Loucy (cell line): ENCODE data around the gene CHCHD6.
A peak's percentile ranks its signal among the peaks of the same experiment; 100 is the strongest.

Experiments
- H2AFZ ChIP-seq: fragments of 200-600 bp; sonication (generic); 2 replicates; pipeline ENCODE4 v1.6.0; 2016; ENCODE audit warnings: antibody characterized with exemption, mild to moderate bottlenecking, low read length, moderate library complexity
- H3F3A ChIP-seq: fragments of 200-600 bp; 2 replicates; pipeline ENCODE4 v1.6.0; 2016; ENCODE audit warnings: antibody characterized with exemption, low read depth, mild to moderate bottlenecking
- H3K27me3 ChIP-seq: fragments of 200-600 bp; sonication (generic); 2 replicates; pipeline ENCODE4 v1.6.1; 2014; ENCODE audit warnings: low read length, mild to moderate bottlenecking; ENCODE audit not compliant: insufficient read depth, poor library complexity, severe bottlenecking
- H3K36me3 ChIP-seq: fragments of 200-600 bp; sonication (generic); 2 replicates; pipeline ENCODE4 v1.6.1; 2016; ENCODE audit warnings: low read length; ENCODE audit not compliant: insufficient read depth
- H3K4me1 ChIP-seq: fragments of 200-600 bp; sonication (generic); 2 replicates; pipeline ENCODE4 v1.5.1; 2014; ENCODE audit warnings: low read length, mild to moderate bottlenecking; ENCODE audit not compliant: insufficient read depth, poor library complexity, severe bottlenecking
- H3K4me2 ChIP-seq: fragments of 200-600 bp; sonication (generic); 2 replicates; pipeline ENCODE4 v1.6.0; 2014; ENCODE audit warnings: antibody characterized with exemption, low read length, low read depth, mild to moderate bottlenecking; ENCODE audit not compliant: poor library complexity, severe bottlenecking
- H3K4me3 ChIP-seq: fragments of 200-600 bp; sonication (generic); 2 replicates; pipeline ENCODE4 v1.5.1; 2014; ENCODE audit warnings: low read length, mild to moderate bottlenecking, mixed read lengths; ENCODE audit not compliant: poor library complexity, severe bottlenecking
- H3K79me2 ChIP-seq: fragments of 200-600 bp; sonication (generic); 2 replicates; pipeline ENCODE4 v1.6.1; 2014; ENCODE audit warnings: low read length; ENCODE audit not compliant: insufficient read depth
- H3K9ac ChIP-seq: fragments of 200-600 bp; sonication (generic); 2 replicates; pipeline ENCODE4 v1.6.0; 2014; ENCODE audit warnings: mild to moderate bottlenecking, low read depth, low read length, moderate library complexity; ENCODE audit not compliant: poor library complexity, severe bottlenecking
- H3K9me2 ChIP-seq: fragments of 200-600 bp; sonication (generic); replicated peaks from 2 replicates; pipeline ENCODE4 v1.6.1; 2016; ENCODE audit warnings: low read depth, low read length, mixed read lengths
- H3K9me3 ChIP-seq: fragments of 200-600 bp; sonication (generic); 2 replicates; pipeline ENCODE4 v1.6.1; 2014; ENCODE audit warnings: mild to moderate bottlenecking, antibody characterized with exemption, low read length, low read depth; ENCODE audit not compliant: insufficient read depth
- H4K20me1 ChIP-seq: fragments of 200-600 bp; sonication (generic); 2 replicates; pipeline ENCODE4 v1.6.0; 2014; ENCODE audit warnings: antibody characterized with exemption, low read length, mild to moderate bottlenecking; ENCODE audit not compliant: insufficient read depth, poor library complexity, severe bottlenecking
- EZH2phosphoT487 ChIP-seq: fragments of 200-600 bp; IDR thresholded peaks from 2 replicates; pipeline ENCODE4 v1.6.1; 2018; ENCODE audit warnings: antibody characterized with exemption, mild to moderate bottlenecking, moderate library complexity, borderline replicate concordance
- TF ChIP-seq, protein P1 (sequence below): fragments of 200-600 bp; sonication (generic); conservative IDR thresholded peaks from 2 replicates; pipeline ENCODE4 v1.5.1; 2014; ENCODE audit warnings: mild to moderate bottlenecking, antibody characterized with exemption, low read length

CHCHD6 gene, protein sequence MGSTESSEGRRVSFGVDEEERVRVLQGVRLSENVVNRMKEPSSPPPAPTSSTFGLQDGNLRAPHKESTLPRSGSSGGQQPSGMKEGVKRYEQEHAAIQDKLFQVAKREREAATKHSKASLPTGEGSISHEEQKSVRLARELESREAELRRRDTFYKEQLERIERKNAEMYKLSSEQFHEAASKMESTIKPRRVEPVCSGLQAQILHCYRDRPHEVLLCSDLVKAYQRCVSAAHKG

DNA sequence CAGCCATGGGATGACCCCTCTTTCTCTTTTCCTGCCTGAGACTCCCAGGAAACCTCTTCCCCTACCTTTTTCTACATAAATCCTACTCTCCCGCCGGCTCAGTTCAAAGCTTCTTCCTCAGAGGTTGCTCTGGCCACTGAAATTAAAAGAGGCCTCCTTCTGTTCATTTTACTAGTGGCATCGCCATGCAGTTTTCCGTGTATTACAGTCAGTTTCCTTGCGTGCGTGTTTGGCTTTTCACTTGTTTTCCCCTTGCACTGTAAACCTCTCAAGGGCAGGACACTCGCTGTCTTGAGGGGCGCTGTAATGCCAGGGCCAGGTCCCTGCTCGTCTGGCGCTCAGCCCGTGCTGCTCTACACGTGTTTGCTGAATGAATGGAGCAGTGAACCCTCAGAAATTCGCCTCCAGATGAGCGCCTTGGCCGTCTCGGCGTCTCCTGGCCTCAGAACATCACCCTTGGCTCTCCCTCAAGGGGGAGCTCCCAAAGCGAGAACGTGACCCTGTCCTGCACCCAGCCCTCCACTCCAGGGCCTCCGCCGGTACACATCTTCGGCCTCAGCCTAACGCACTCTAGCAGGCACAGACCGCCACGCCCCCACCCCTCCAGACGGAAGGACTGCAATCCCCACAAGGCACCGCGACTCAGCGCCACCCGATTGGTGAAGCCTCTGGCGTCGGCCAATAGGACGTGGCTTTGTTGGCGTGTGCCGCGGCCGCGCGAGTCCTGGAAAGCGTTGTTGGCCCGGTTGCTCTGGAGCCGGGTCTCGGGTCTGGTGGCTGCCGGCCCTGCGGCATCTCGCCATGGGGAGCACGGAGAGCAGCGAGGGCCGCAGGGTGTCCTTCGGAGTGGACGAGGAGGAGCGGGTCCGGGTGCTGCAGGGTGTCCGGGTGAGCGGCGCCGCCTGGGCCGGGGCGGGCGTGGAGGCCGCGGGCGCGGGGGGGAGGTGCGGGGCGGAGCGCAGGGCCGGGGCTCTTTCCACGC, at the start of gene CHCHD6:
TSS of gene CHCHD6 (plus strand) at position 729 of the 982 bp plus-strand sequence. CDS start at position 802, 73 bp downstream.
- H3K9ac ChIP-seq, result peak within 1 kb of the TSS; percentile 63
- H4K20me1 ChIP-seq, result no peaks in the 10 kb centered on the region
- H3K4me1 ChIP-seq, result peaks cover 33% of the 10 kb centered on the region
- peak within 1 kb of the TSS; percentile 85 for H2AFZ ChIP-seq
- peak within 1 kb of the TSS; percentile 80 for H3K4me3 ChIP-seq
- H3K79me2 ChIP-seq, result peaks cover 15% of the 10 kb centered on the region; the same call in 1 of the 2 replicates
- H3K9me3 ChIP-seq, result no peaks in the 10 kb centered on the region
- H3K9me2 ChIP-seq, result no peaks in the 10 kb centered on the region
- no peaks in the 10 kb centered on the region for H3F3A ChIP-seq
- H3K27me3 ChIP-seq, result no peaks in the 10 kb centered on the region
- H3K36me3 ChIP-seq, result no peaks in the 10 kb centered on the region
- no peak for TF ChIP-seq EZH2phosphoT487
- TF ChIP-seq, protein P1, sequence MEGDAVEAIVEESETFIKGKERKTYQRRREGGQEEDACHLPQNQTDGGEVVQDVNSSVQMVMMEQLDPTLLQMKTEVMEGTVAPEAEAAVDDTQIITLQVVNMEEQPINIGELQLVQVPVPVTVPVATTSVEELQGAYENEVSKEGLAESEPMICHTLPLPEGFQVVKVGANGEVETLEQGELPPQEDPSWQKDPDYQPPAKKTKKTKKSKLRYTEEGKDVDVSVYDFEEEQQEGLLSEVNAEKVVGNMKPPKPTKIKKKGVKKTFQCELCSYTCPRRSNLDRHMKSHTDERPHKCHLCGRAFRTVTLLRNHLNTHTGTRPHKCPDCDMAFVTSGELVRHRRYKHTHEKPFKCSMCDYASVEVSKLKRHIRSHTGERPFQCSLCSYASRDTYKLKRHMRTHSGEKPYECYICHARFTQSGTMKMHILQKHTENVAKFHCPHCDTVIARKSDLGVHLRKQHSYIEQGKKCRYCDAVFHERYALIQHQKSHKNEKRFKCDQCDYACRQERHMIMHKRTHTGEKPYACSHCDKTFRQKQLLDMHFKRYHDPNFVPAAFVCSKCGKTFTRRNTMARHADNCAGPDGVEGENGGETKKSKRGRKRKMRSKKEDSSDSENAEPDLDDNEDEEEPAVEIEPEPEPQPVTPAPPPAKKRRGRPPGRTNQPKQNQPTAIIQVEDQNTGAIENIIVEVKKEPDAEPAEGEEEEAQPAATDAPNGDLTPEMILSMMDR, result peak; percentile 55
- peak within 1 kb of the TSS; percentile 95 for H3K4me2 ChIP-seq

DNA sequence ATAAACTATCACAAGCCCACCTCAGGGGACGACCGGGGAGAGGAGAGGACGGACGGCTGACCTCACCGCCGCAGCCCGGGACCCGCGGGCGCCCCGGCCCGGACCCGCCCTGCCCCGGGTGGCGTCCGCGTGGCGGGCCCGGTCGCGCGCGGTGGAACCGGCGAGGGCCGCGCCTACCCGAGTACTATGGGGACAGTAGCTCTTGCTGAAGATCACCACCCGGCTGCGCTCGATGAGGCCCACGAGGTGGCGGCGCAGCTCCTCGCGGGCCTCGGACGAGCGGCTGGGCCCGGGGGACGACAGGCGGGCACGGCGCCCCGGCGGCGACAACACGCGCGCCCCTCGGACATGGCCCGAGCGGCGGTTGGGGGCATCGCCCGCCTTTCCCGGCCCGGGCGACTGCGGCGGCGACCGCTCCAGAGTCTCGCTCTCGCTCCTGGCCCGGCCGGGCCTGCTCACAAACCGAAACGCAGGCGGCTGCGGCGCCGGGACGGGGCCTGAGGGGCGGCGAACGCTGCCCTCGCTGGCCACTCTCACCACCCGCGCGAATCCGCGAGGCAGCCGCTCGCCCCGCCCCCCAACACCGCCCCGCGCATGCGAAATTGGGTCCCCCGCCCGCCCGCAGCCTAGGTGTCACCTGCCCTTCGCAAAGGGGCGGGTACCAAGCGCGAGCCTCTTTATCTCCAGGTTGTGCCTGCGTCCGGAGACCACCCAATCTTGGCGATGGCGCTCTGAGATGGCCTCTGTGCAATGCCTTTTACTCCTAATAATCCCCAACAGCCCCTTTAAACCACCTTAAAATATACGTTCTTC, 49.3 kb upstream of the CHCHD6 start, which contains the start of gene TXNRD3:
TSS of gene TXNRD3 (minus strand) at position 554 of the 813 bp plus-strand sequence.
- Histone ChIP-seq H3K4me1 (peaks cover 51% of the 10 kb centered on the region), H4K20me1 (no peaks in the 10 kb centered on the region), H3K4me3 (peak within 1 kb of the TSS; percentile 76), H3K9me3 (no peaks in the 10 kb centered on the region), H3F3A (no peaks in the 10 kb centered on the region), H3K36me3 (no peaks in the 10 kb centered on the region), H3K79me2 (peaks cover 40% of the 10 kb centered on the region), H2AFZ (peak within 1 kb of the TSS; percentile 53), H3K27me3 (no peaks in the 10 kb centered on the region), H3K9me2 (no peaks in the 10 kb centered on the region), H3K4me2 (peak within 1 kb of the TSS; percentile 73), H3K9ac (peak within 1 kb of the TSS; percentile 77)
- TF ChIP-seq EZH2phosphoT487, result no peak

DNA sequence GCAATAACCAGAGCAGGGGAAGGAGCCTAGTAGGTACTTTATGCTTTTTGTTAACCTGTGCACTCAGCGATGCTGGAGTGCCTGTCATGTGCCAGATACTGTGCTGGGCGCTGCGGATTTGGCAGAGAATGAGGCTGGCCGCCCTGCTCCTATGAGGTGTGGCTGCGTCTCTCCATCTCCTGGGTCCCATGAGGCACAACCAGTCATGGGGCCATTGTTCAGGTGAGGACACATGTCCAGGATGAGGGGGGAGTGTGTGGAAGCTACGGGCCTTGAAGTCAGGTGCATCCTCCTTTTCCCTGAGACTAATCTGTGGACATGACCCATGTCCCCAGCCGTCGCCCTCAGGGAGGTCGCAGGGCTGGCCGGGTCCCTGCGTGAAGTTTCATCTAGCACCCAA, 48.2 kb upstream of the CHCHD6 start:
- H3K4me3 ChIP-seq, result no peak overlapping the region
- H3K36me3 ChIP-seq, result no peaks in the 10 kb centered on the region
- TF ChIP-seq EZH2phosphoT487, result no peak
- TF ChIP-seq, protein P1, result no peak
- no peaks in the 10 kb centered on the region for H3K9me3 ChIP-seq
- H4K20me1 ChIP-seq, result no peaks in the 10 kb centered on the region
- H3K79me2 ChIP-seq, result peaks cover 37% of the 10 kb centered on the region
- H3K4me2 ChIP-seq, result peak overlapping the region; percentile 73
- H3K27me3 ChIP-seq, result no peaks in the 10 kb centered on the region
- no peak overlapping the region for H3K9ac ChIP-seq
- H3F3A ChIP-seq, result no peaks in the 10 kb centered on the region
- H2AFZ ChIP-seq, result no peak overlapping the region
- H3K9me2 ChIP-seq, result no peaks in the 10 kb centered on the region
- peaks cover 51% of the 10 kb centered on the region for H3K4me1 ChIP-seq
